ENCODE measurements around the gene PPP1R37. TPM values are rescaled to one million over a fixed set of nuclear protein-coding genes. Genes with fewer than 3 reads are reported as not detected.
A peak's percentile ranks its signal among the peaks of the same experiment; 100 is the strongest.

Gene PPP1R37
- total and polyA plus RNA-seq, 5 donors from 2014 or later, result 0.61 to 17.4 (median 0.69) TPM

DNA sequence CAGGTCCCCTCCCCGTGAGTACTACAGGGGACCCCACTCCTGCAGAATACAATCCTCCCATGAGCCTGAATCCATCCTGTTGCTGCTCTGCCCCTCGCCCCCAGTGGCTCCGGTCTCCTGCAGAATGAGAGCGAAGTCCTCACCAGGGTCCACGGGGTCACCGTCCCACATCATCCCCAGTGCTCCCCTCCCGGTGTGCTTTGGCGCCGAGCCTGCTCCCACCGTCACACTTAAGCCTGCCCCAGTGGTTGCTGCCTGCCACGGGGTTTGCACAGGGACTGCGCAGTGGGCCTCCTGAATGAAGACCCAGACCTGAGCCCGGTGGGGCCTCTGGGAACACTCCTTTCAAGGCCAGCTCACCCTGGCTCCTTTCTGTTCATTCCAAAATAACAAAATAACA is 37.3 kb downstream of the PPP1R37 start:
- Histone ChIP-seq H3K36me3 (ENCODE audit: control insufficient read depth, insufficient read depth, low read length) (no peaks in the 10 kb centered on the region), H3K27ac (ENCODE audit: insufficient read depth, low read length, poor library complexity, severe bottlenecking) (no peak overlapping the region), H3K4me1 (ENCODE audit: control insufficient read depth, insufficient read depth, low read length, poor library complexity, severe bottlenecking) (peaks cover 4% of the 10 kb centered on the region), H3K27me3 (ENCODE audit: control insufficient read depth, insufficient read depth, low read length) (no peaks in the 10 kb centered on the region), H3K9me3 (ENCODE audit: control insufficient read depth in 2 of 2, low read length in 2 of 2) (no peaks in the 10 kb centered on the region), H3K4me3 (ENCODE audit: low read depth, low read length) (no peak overlapping the region)
- DNase-seq (no peak), ATAC-seq (ENCODE audit: low read depth in 2 of 2) (no peak)
- Mint-ChIP-seq H3K27me3 (no peaks in the 10 kb centered on the region), H3K4me1 (peaks cover 6 to 21% (median 11%) of the 10 kb centered on the region in 4 donors), H3K4me3 (no peak overlapping the region), H3K27ac (no peak overlapping the region), H3K9me3 (no peaks in the 10 kb centered on the region), H3K36me3 (no peaks in the 10 kb centered on the region)

- Histone ChIP-seq H3K27ac (ENCODE audit: insufficient read depth, low read length, poor library complexity, severe bottlenecking) (no peak overlapping the region), H3K4me1 (ENCODE audit: control insufficient read depth, insufficient read depth, low read length, poor library complexity, severe bottlenecking) (no peaks in the 10 kb centered on the region), H3K27me3 (ENCODE audit: control insufficient read depth, insufficient read depth, low read length) (no peaks in the 10 kb centered on the region), H3K4me3 (ENCODE audit: low read depth, low read length) (no peak overlapping the region), H3K36me3 (ENCODE audit: control insufficient read depth, insufficient read depth, low read length) (no peaks in the 10 kb centered on the region), H3K9me3 (ENCODE audit: control insufficient read depth in 2 of 2, low read length in 2 of 2) (no peaks in the 10 kb centered on the region)
- DNase-seq (peak in 1 of 3 donors; percentile 13), ATAC-seq (ENCODE audit: low read depth in 2 of 2) (no peak)
- Mint-ChIP-seq H3K27ac (peak overlapping the region in 1 of 3 donors; percentile 62), H3K4me3 (no peak overlapping the region), H3K36me3 (no peaks in the 10 kb centered on the region), H3K4me1 (peaks cover 2 to 14% (median 9%) of the 10 kb centered on the region in 4 donors), H3K9me3 (no peaks in the 10 kb centered on the region), H3K27me3 (no peaks in the 10 kb centered on the region)
These were observed 38.1 kb downstream of the PPP1R37 start for GRCh38 chr19:45130888-45131615.

DNA sequence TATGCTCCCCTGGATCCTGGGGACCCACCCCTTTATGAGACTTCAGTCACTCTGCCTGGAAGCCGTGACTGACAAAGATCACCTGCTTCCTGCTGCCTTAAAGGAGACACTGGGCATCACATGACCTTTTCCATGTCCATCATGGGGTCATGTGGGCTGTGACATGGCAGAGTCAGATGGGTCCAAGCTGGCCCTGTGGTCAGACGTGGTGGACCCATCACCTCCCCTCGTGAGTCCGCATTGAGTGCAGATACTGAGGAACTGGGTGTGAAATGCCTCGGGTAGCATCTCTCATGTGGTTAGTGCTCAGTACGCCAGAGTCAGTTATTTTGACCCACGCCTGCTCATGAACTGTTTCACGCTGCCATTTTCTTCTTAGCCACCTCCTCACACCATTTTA is 40.7 kb downstream of the PPP1R37 start:
- Histone ChIP-seq H3K27me3 (ENCODE audit: control insufficient read depth, insufficient read depth, low read length) (no peaks in the 10 kb centered on the region), H3K27ac (ENCODE audit: insufficient read depth, low read length, poor library complexity, severe bottlenecking) (no peak overlapping the region), H3K36me3 (ENCODE audit: control insufficient read depth, insufficient read depth, low read length) (no peaks in the 10 kb centered on the region), H3K4me1 (ENCODE audit: control insufficient read depth, insufficient read depth, low read length, poor library complexity, severe bottlenecking) (no peaks in the 10 kb centered on the region), H3K4me3 (ENCODE audit: low read depth, low read length) (no peak overlapping the region), H3K9me3 (ENCODE audit: control insufficient read depth in 2 of 2, low read length in 2 of 2) (no peaks in the 10 kb centered on the region)
- DNase-seq, result no peak
- no peaks in the 10 kb centered on the region for H3K36me3 Mint-ChIP-seq
- H3K4me1 Mint-ChIP-seq, result peaks cover 4 to 14% (median 8%) of the 10 kb centered on the region in 4 donors
- ATAC-seq (ENCODE audit: low read depth in 2 of 2), result no peak
- H3K9me3 Mint-ChIP-seq, result no peaks in the 10 kb centered on the region
- no peak overlapping the region for H3K4me3 Mint-ChIP-seq
- H3K27me3 Mint-ChIP-seq, result no peaks in the 10 kb centered on the region
- peak overlapping the region in 1 of 3 donors; percentile 17 for H3K27ac Mint-ChIP-seq

DNA sequence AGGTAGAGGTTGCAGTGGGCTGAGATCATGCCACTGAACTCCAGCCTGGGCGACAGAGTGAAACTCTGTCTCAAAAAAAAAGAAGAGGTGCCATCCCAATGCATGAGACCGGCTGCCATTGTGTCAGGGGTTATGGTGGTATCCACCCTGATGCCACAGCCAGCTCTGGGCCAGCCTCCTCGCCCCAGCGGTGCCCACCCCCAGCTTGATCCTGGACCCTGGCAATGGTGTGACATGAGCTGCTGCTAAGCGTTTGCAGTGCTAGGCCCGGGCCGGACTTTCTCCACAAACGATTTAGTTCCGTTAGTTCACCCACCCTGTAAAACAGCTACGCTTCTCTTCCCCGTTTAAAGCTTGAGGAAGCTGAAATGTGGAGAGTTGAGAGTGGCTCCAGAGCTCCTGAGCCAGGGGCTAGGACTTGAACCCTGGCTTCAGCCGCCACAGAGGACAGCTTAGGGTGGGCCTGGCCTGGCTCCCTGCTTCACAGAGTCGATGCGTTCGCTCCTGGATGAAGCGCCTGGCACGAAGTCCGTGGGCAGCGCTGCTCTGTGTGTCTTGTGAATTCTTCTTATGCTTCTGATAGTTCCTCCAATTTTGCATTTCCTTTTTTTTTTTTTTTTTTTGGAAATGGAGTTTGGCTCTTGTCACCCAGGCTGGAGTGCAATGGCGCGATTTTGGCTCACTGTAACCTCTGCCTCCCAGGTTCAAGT is 42.4 kb downstream of the PPP1R37 start:
- no peaks in the 10 kb centered on the region for H3K4me1 ChIP-seq (ENCODE audit: control insufficient read depth, insufficient read depth, low read length, poor library complexity, severe bottlenecking)
- H3K4me1 Mint-ChIP-seq, result peaks cover 4 to 14% (median 8%) of the 10 kb centered on the region in 4 donors

DNA sequence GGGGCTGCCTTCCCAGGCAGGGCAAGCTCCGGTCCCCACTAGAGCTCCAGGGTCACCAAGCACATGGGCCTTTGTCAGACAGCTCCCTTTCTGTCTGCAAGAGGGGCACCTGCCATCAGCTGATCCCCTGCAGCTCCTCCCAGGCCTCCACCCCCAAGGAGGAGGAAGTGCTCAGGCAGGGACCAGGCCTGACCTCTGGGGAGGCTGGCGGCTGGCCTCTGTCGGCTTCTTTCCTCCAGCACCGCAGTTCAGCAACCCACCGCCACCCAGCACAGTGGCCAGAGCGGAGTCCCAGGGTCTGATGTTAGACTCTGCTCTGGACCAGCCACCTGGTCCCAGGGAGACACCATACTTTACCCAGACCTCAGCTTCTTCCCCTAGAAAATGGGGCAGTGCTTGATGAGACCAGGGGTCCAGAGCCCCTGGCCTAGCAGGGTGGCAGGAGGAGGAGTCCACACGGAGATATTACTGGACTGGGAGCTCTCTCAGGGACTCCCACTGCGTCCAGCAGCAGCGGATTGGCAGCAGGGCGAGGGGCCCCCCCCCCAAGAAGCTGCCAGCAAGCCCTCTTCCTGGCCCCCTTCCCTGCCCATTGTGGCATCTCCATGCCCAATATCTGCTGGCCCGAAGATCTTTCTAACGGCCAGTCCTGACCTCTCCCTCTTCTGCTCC is 43.7 kb downstream of the PPP1R37 start:
- ATAC-seq (ENCODE audit: low read depth in 2 of 2) (no peak), DNase-seq (no peak)
- H3K4me3 Mint-ChIP-seq, result no peak overlapping the region
- Histone ChIP-seq H3K36me3 (ENCODE audit: control insufficient read depth, insufficient read depth, low read length) (peaks cover 4% of the 10 kb centered on the region), H3K4me1 (ENCODE audit: control insufficient read depth, insufficient read depth, low read length, poor library complexity, severe bottlenecking) (no peaks in the 10 kb centered on the region), H3K27me3 (ENCODE audit: control insufficient read depth, insufficient read depth, low read length) (no peaks in the 10 kb centered on the region), H3K27ac (ENCODE audit: insufficient read depth, low read length, poor library complexity, severe bottlenecking) (no peak overlapping the region), H3K4me3 (ENCODE audit: low read depth, low read length) (no peak overlapping the region), H3K9me3 (ENCODE audit: control insufficient read depth in 2 of 2, low read length in 2 of 2) (no peaks in the 10 kb centered on the region)
- H3K36me3 Mint-ChIP-seq, result no peaks in the 10 kb centered on the region
- no peaks in the 10 kb centered on the region for H3K9me3 Mint-ChIP-seq
- H3K27ac Mint-ChIP-seq, result no peak overlapping the region
- H3K4me1 Mint-ChIP-seq, result peaks cover 2 to 14% (median 7%) of the 10 kb centered on the region in 4 donors
- H3K27me3 Mint-ChIP-seq, result no peaks in the 10 kb centered on the region

More for the DNA sequence above, 42.4 kb downstream of the PPP1R37 start:
- ATAC-seq (ENCODE audit: low read depth in 2 of 2), result no peak
- no peaks in the 10 kb centered on the region for H3K9me3 ChIP-seq (ENCODE audit: control insufficient read depth in 2 of 2, low read length in 2 of 2)
- H3K27me3 ChIP-seq (ENCODE audit: control insufficient read depth, insufficient read depth, low read length), result no peaks in the 10 kb centered on the region
- no peak for DNase-seq
- H3K27ac ChIP-seq (ENCODE audit: insufficient read depth, low read length, poor library complexity, severe bottlenecking), result no peak overlapping the region
- H3K4me3 Mint-ChIP-seq, result no peak overlapping the region
- no peaks in the 10 kb centered on the region for H3K36me3 ChIP-seq (ENCODE audit: control insufficient read depth, insufficient read depth, low read length)
- no peaks in the 10 kb centered on the region for H3K9me3 Mint-ChIP-seq
- H3K4me3 ChIP-seq (ENCODE audit: low read depth, low read length), result no peak overlapping the region
- no peaks in the 10 kb centered on the region for H3K36me3 Mint-ChIP-seq
- no peaks in the 10 kb centered on the region for H3K27me3 Mint-ChIP-seq
- H3K27ac Mint-ChIP-seq, result no peak overlapping the region

GRCh38 chr19:45137179-45137761 is 44.3 kb downstream of the PPP1R37 start:
- H3K36me3 Mint-ChIP-seq, result no peaks in the 10 kb centered on the region
- H3K36me3 ChIP-seq (ENCODE audit: control insufficient read depth, insufficient read depth, low read length), result peaks cover 4% of the 10 kb centered on the region
- H3K4me3 Mint-ChIP-seq, result no peak overlapping the region
- peaks cover 0 to 11% (median 4%) of the 10 kb centered on the region in 4 donors for H3K4me1 Mint-ChIP-seq
- no peaks in the 10 kb centered on the region for H3K9me3 Mint-ChIP-seq
- no peak overlapping the region for H3K27ac ChIP-seq (ENCODE audit: insufficient read depth, low read length, poor library complexity, severe bottlenecking)
- no peaks in the 10 kb centered on the region for H3K9me3 ChIP-seq (ENCODE audit: control insufficient read depth in 2 of 2, low read length in 2 of 2)
- H3K4me3 ChIP-seq (ENCODE audit: low read depth, low read length), result no peak overlapping the region
- no peaks in the 10 kb centered on the region for H3K4me1 ChIP-seq (ENCODE audit: control insufficient read depth, insufficient read depth, low read length, poor library complexity, severe bottlenecking)
- H3K27ac Mint-ChIP-seq, result peak overlapping the region in 2 of 3 donors; percentile 29 to 81
- no peaks in the 10 kb centered on the region for H3K27me3 ChIP-seq (ENCODE audit: control insufficient read depth, insufficient read depth, low read length)
- DNase-seq (no peak), ATAC-seq (ENCODE audit: low read depth in 2 of 2) (no peak)
- no peaks in the 10 kb centered on the region for H3K27me3 Mint-ChIP-seq

DNA sequence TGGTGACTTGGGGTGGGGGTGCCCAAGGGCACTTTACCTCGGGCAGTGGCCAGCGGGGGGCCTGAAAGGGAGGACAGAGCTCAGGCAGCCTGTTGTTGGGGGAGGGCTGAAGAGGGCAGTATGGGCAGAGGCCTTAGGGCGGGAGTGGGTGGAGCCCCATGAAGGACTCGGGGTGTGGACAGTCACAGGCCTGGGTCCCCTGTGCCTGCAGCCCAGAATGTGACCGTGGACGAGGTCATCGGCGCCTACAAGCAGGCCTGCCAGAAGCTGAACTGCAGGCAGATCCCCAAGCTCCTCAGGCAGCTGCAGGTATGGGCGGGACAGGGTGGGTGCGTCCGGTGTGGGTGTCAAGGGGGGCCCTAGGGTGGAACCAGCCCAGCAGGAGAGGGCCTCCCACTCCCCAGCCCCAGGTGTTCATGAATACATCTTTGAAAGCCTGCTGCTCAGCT is 45.3 kb downstream of the PPP1R37 start:
- H3K27me3 ChIP-seq (ENCODE audit: control insufficient read depth, insufficient read depth, low read length), result no peaks in the 10 kb centered on the region
- no peaks in the 10 kb centered on the region for H3K4me1 ChIP-seq (ENCODE audit: control insufficient read depth, insufficient read depth, low read length, poor library complexity, severe bottlenecking)
- H3K27me3 Mint-ChIP-seq, result no peaks in the 10 kb centered on the region
- H3K36me3 ChIP-seq (ENCODE audit: control insufficient read depth, insufficient read depth, low read length), result peaks cover 6% of the 10 kb centered on the region
- H3K27ac Mint-ChIP-seq, result no peak overlapping the region
- no peaks in the 10 kb centered on the region for H3K9me3 Mint-ChIP-seq
- DNase-seq, result no peak
- no peak overlapping the region for H3K27ac ChIP-seq (ENCODE audit: insufficient read depth, low read length, poor library complexity, severe bottlenecking)
- H3K4me3 Mint-ChIP-seq, result peak overlapping the region in 1 of 4 donors; percentile 51
- peaks cover 0 to 11% (median 5%) of the 10 kb centered on the region in 4 donors for H3K4me1 Mint-ChIP-seq
- no peak for ATAC-seq (ENCODE audit: low read depth in 2 of 2)
- no peak overlapping the region for H3K4me3 ChIP-seq (ENCODE audit: low read depth, low read length)
- no peaks in the 10 kb centered on the region for H3K9me3 ChIP-seq (ENCODE audit: control insufficient read depth in 2 of 2, low read length in 2 of 2)
- H3K36me3 Mint-ChIP-seq, result peaks cover 7% of the 10 kb centered on the region

All from CD4-positive, CD25-positive, alpha-beta regulatory T cell (primary cell).